SU-DHL-6 (cell line): ENCODE results near the gene GPATCH2.

Experiments
- CTCF ChIP-seq: fragments of 200-600 bp; sonication (generic); IDR thresholded peaks from one replicate; pipeline ENCODE4 v1.5.1; 2017; ENCODE audit warnings: antibody characterized with exemption, mild to moderate bottlenecking, low read length, moderate library complexity; ENCODE audit not compliant: insufficient read depth, poor library complexity, severe bottlenecking
- EZH2phosphoT487 ChIP-seq: fragments of 200-600 bp; sonication (generic), shearing (Covaris generic); conservative IDR thresholded peaks from 2 replicates; pipeline ENCODE4 v1.6.1; 2018; ENCODE audit warnings: mild to moderate bottlenecking, antibody characterized with exemption, low read length, moderate library complexity, mixed read lengths

GRCh38 chr1:217456261-217456660, 174.6 kb downstream of the GPATCH2 start:
- TF ChIP-seq CTCF (no peak), EZH2phosphoT487 (no peak)
